ENCODE measurements around the gene CHPF. TPM values are rescaled to one million over a fixed set of nuclear protein-coding genes. Genes with fewer than 3 reads are reported as not detected.
A peak's percentile ranks its signal among the peaks of the same experiment; 100 is the strongest.

The CHPF gene
- total RNA-seq, 1 experiment from 2014 or later: 26.4 TPM

GRCh38 chr2:219576505-219577388 lies 33.1 kb upstream of the CHPF start:
- Mint-ChIP-seq H3K9me3 (ENCODE audit: unreplicated experiment) (no peaks in the 10 kb centered on the region), H3K27ac (ENCODE audit: unreplicated experiment) (no peak overlapping the region), H3K4me3 (ENCODE audit: unreplicated experiment) (peak overlapping the region; percentile 36), H3K36me3 (ENCODE audit: insufficient read depth, unreplicated experiment) (no peaks in the 10 kb centered on the region), H3K4me1 (ENCODE audit: low read depth, unreplicated experiment) (peaks cover 32% of the 10 kb centered on the region), H3K27me3 (ENCODE audit: insufficient read depth, unreplicated experiment) (no peaks in the 10 kb centered on the region)
- Histone ChIP-seq H3K9me3 (no peaks in the 10 kb centered on the region), H3K36me3 (ENCODE audit: control insufficient read depth, insufficient read depth, low read length) (no peaks in the 10 kb centered on the region), H3K4me1 (peaks cover 21% of the 10 kb centered on the region), H3K4me3 (ENCODE audit: low read depth, low read length) (no peak overlapping the region), H3K27me3 (replicated peaks; ENCODE audit: control insufficient read depth, insufficient read depth, low read length) (no peaks in the 10 kb centered on the region)
- CTCF ChIA-PET: interaction anchor here (0.6 kb wide), 1 partner anchor 119 kb away, joined by 3 read pairs; no protein-coding TSS in a partner anchor
- peak; percentile 64 to 71 for DNase-seq
- TF ChIP-seq CTCF (IDR thresholded peaks at IDR 0.05; ENCODE audit: insufficient read depth in 1 of 2, low read depth in 1 of 2, low read length in 1 of 2, severe bottlenecking in 1 of 2, unreplicated experiment in 1 of 2): no peak
- POLR2A ChIA-PET: interaction anchor here (0.6 kb wide), 2 partner anchors 20 to 21 kb away, joined by 3 to 4 read pairs; no protein-coding TSS in a partner anchor
- BruUV-seq (replicated peaks): no TSS peak
- intact Hi-C loops (cut with micrococcal nuclease; ENCODE audit: unreplicated experiment): no loop called here

- Mint-ChIP-seq H3K4me1 (ENCODE audit: low read depth, unreplicated experiment) (peaks cover 35% of the 10 kb centered on the region), H3K27me3 (ENCODE audit: insufficient read depth, unreplicated experiment) (no peaks in the 10 kb centered on the region), H3K4me3 (ENCODE audit: unreplicated experiment) (no peak overlapping the region), H3K36me3 (ENCODE audit: insufficient read depth, unreplicated experiment) (no peaks in the 10 kb centered on the region), H3K27ac (ENCODE audit: unreplicated experiment) (no peak overlapping the region), H3K9me3 (ENCODE audit: unreplicated experiment) (no peaks in the 10 kb centered on the region)
- no peak for DNase-seq
- no peak for TF ChIP-seq CTCF (IDR thresholded peaks at IDR 0.05; ENCODE audit: insufficient read depth in 1 of 2, low read depth in 1 of 2, low read length in 1 of 2, severe bottlenecking in 1 of 2, unreplicated experiment in 1 of 2)
- CTCF ChIA-PET: no interaction called here
- no peaks in the 10 kb centered on the region for H3K9me3 ChIP-seq
- no peak overlapping the region for H3K4me3 ChIP-seq (ENCODE audit: low read depth, low read length)
- H3K27me3 ChIP-seq (replicated peaks; ENCODE audit: control insufficient read depth, insufficient read depth, low read length): no peaks in the 10 kb centered on the region
- POLR2A ChIA-PET: interaction anchor here (0.5 to 0.6 kb wide), 2 partner anchors 10 to 16 kb away, joined by 3 read pairs; no protein-coding TSS in a partner anchor
- H3K36me3 ChIP-seq (ENCODE audit: control insufficient read depth, insufficient read depth, low read length): no peaks in the 10 kb centered on the region
- no TSS peak for BruUV-seq (replicated peaks)
- H3K4me1 ChIP-seq: peaks cover 24% of the 10 kb centered on the region
- intact Hi-C loops (cut with micrococcal nuclease; ENCODE audit: unreplicated experiment): no loop called here
Observed at GRCh38 chr2:219575566-219576504, 32.2 kb upstream of the CHPF start.

Data from Caco-2 (cell line).